Dermis blood vessel endothelial cell (primary cell): ENCODE results near the gene PRELP. TPM values are rescaled to one million over a fixed set of nuclear protein-coding genes. Genes with fewer than 3 reads are reported as not detected.
"Not testable (repeated sequence)": the region's sequence is repeated elsewhere in the genome, so short reads cannot be mapped to it uniquely, and the experiment has no call there.

Experiments
- DNase-seq: peaks from one replicate; pipeline ENCODE4 v3.0.0; 2010
- total RNA-seq: library from RNA; depleted of rRNA; stranded (reverse); fragments of >200 nt; gene quantifications from 2 replicates; pipeline ENCODE4 v1.2.3, GENCODE V29; 2014

Gene PRELP
- total RNA-seq, result not detected in 2 replicates

- no peak for DNase-seq
Observed at GRCh38 chr1:203475012-203475981, at the start of gene PRELP. Gene PRELP (plus strand): TSS chr1:203475806. CDS start chr1:203483185, 7,379 bp downstream.

GRCh38 chr1:203426366-203426765, 49.2 kb upstream of the PRELP start:
- no peak for DNase-seq

- no peak for DNase-seq
Observed at GRCh38 chr1:203426870-203427269, 48.7 kb upstream of the PRELP start.

GRCh38 chr1:203427451-203427850, 48.2 kb upstream of the PRELP start:
- DNase-seq, result no peak

- DNase-seq, result peak; percentile 10
Observed at GRCh38 chr1:203428981-203429599, 46.5 kb upstream of the PRELP start.

- no peak for DNase-seq
Observed at GRCh38 chr1:203435615-203436014, 40.0 kb upstream of the PRELP start.

- no peak for DNase-seq
Observed at GRCh38 chr1:203437696-203438315, 37.8 kb upstream of the PRELP start.

- no peak for DNase-seq
Observed at GRCh38 chr1:203439131-203439730, 36.4 kb upstream of the PRELP start.

- DNase-seq, result peak; percentile 65
Observed at GRCh38 chr1:203440771-203441170, 34.8 kb upstream of the PRELP start.

- no peak for DNase-seq
Observed at GRCh38 chr1:203441766-203442165, 33.8 kb upstream of the PRELP start.

- no peak for DNase-seq
Observed at GRCh38 chr1:203442821-203443220, 32.8 kb upstream of the PRELP start.

- DNase-seq, result no peak
Observed at GRCh38 chr1:203443296-203443695, 32.3 kb upstream of the PRELP start.

- no peak for DNase-seq
Observed at GRCh38 chr1:203444171-203444576, 31.4 kb upstream of the PRELP start.

- no peak for DNase-seq
Observed at GRCh38 chr1:203447151-203447550, 28.5 kb upstream of the PRELP start.

- DNase-seq, result not testable (repeated sequence)
Observed at GRCh38 chr1:203447598-203447997, 28.0 kb upstream of the PRELP start.

- no peak for DNase-seq
Observed at GRCh38 chr1:203448521-203449061, 27.0 kb upstream of the PRELP start.

GRCh38 chr1:203450001-203450400, 25.6 kb upstream of the PRELP start:
- DNase-seq, result no peak

- DNase-seq, result no peak
Observed at GRCh38 chr1:203450479-203451149, 25.0 kb upstream of the PRELP start.

GRCh38 chr1:203451836-203452784, 23.5 kb upstream of the PRELP start:
- no peak for DNase-seq

GRCh38 chr1:203453016-203453415, 22.6 kb upstream of the PRELP start:
- DNase-seq, result no peak

- no peak for DNase-seq
Observed at GRCh38 chr1:203453616-203454015, 22.0 kb upstream of the PRELP start.
